DND-41 (cell line): ENCODE results near the gene BLCAP.

Experiments
- ATAC-seq: fragments of 200-7000 bp; cut with Tn5 transposase; 3 replicates; pipeline ENCODE4 v1.9.1; 2021; ENCODE audit warnings: low read depth; ENCODE audit not compliant: insufficient read depth
- DNase-seq: peaks from one replicate; pipeline ENCODE4 v3.0.0-alpha.2; 2020
- H2AFZ ChIP-seq: 2 replicates; pipeline ENCODE4 v1.6.0; 2012; ENCODE audit warnings: low read depth, low read length
- H3K27ac ChIP-seq: 2 replicates; pipeline ENCODE4 v1.5.1; 2012; ENCODE audit warnings: low read length, inconsistent platforms
- H3K27me3 ChIP-seq: fragments of 200-600 bp; sonication (generic); 2 replicates; pipeline ENCODE4 v1.6.0; 2012; ENCODE audit warnings: low read length, mild to moderate bottlenecking, inconsistent platforms; ENCODE audit not compliant: insufficient read depth, poor library complexity
- H3K36me3 ChIP-seq: 2 replicates; pipeline ENCODE4 v1.5.1; 2012; ENCODE audit warnings: low read length, inconsistent platforms; ENCODE audit not compliant: insufficient read depth
- H3K4me1 ChIP-seq: 2 replicates; pipeline ENCODE4 v1.5.1; 2012; ENCODE audit warnings: mild to moderate bottlenecking, low read length; ENCODE audit not compliant: insufficient read depth
- H3K4me2 ChIP-seq: 2 replicates; pipeline ENCODE4 v1.6.0; 2012; ENCODE audit warnings: mild to moderate bottlenecking, moderate library complexity, low read length, inconsistent platforms; ENCODE audit not compliant: insufficient read depth
- H3K4me3 ChIP-seq, 2 experiments: fragments of 200-600 bp in 1 of 2; shearing (Covaris generic) in 1 of 2; 2 replicates each; pipeline ENCODE4 v1.5.1; 2012 to 2016; ENCODE audit warnings: inconsistent platforms in 2 of 2, low read length in 2 of 2, mild to moderate bottlenecking in 2 of 2, low read depth in 1 of 2, moderate library complexity in 1 of 2
- H3K79me2 ChIP-seq: 2 replicates; pipeline ENCODE4 v1.6.0; 2012; ENCODE audit warnings: low read length, inconsistent platforms; ENCODE audit not compliant: insufficient read depth
- H3K9ac ChIP-seq: 2 replicates; pipeline ENCODE4 v1.6.0; 2012; ENCODE audit warnings: low read depth, mild to moderate bottlenecking, inconsistent platforms, low read length, moderate library complexity
- H3K9me3 ChIP-seq: 2 replicates; pipeline ENCODE4 v1.5.1; 2012; ENCODE audit warnings: low read length, moderate library complexity, mild to moderate bottlenecking, inconsistent platforms; ENCODE audit not compliant: insufficient read depth, severe bottlenecking
- H4K20me1 ChIP-seq: 2 replicates; pipeline ENCODE4 v1.6.0; 2012; ENCODE audit warnings: low read length; ENCODE audit not compliant: insufficient read depth
- EZH2 ChIP-seq: IDR thresholded peaks from 3 replicates; pipeline ENCODE4 v1.6.1; 2012; ENCODE audit warnings: borderline replicate concordance, low read depth, mild to moderate bottlenecking, moderate library complexity, low read length, inconsistent platforms; ENCODE audit not compliant: severe bottlenecking
- TF ChIP-seq, protein P1 (sequence below): IDR thresholded peaks from 2 replicates; pipeline ENCODE4 v1.5.1; 2012; ENCODE audit warnings: borderline replicate concordance, low read length, moderate library complexity, mild to moderate bottlenecking; ENCODE audit not compliant: poor library complexity, severe bottlenecking; ENCODE audit errors: extremely low read depth

BLCAP gene

DNA sequence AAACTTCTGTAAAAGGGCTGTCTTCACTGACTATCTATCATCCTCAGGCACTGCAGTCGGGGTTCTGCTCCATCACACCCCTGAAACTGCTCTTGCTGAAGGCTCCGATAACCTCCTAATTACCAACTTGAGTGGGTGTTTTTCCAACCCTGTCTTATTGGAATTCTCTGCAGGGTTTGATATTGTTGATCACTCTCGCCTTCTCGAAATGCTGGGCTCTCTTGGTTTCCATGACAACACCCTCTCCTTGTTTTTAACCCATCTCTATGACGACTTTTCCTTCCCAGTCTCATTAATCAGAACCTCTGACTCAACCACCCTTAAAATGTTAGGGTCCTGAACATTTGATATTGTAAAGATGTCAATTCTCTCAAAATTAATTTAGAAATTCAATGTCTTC is 46.1 kb downstream of the BLCAP start:
- Histone ChIP-seq H4K20me1 (no peaks in the 10 kb centered on the region), H3K4me3 (no peak overlapping the region), H3K27ac (no peak overlapping the region), H3K4me1 (no peaks in the 10 kb centered on the region), H3K4me2 (no peak overlapping the region), H3K27me3 (peaks cover 5% of the 10 kb centered on the region), H3K9me3 (no peaks in the 10 kb centered on the region), H3K36me3 (no peaks in the 10 kb centered on the region), H2AFZ (no peak overlapping the region), H3K9ac (no peak overlapping the region), H3K79me2 (no peaks in the 10 kb centered on the region)
- no peak for TF ChIP-seq EZH2
- TF ChIP-seq, protein P1, sequence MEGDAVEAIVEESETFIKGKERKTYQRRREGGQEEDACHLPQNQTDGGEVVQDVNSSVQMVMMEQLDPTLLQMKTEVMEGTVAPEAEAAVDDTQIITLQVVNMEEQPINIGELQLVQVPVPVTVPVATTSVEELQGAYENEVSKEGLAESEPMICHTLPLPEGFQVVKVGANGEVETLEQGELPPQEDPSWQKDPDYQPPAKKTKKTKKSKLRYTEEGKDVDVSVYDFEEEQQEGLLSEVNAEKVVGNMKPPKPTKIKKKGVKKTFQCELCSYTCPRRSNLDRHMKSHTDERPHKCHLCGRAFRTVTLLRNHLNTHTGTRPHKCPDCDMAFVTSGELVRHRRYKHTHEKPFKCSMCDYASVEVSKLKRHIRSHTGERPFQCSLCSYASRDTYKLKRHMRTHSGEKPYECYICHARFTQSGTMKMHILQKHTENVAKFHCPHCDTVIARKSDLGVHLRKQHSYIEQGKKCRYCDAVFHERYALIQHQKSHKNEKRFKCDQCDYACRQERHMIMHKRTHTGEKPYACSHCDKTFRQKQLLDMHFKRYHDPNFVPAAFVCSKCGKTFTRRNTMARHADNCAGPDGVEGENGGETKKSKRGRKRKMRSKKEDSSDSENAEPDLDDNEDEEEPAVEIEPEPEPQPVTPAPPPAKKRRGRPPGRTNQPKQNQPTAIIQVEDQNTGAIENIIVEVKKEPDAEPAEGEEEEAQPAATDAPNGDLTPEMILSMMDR = no peak
- DNase-seq (no peak), ATAC-seq (no peak)

DNA sequence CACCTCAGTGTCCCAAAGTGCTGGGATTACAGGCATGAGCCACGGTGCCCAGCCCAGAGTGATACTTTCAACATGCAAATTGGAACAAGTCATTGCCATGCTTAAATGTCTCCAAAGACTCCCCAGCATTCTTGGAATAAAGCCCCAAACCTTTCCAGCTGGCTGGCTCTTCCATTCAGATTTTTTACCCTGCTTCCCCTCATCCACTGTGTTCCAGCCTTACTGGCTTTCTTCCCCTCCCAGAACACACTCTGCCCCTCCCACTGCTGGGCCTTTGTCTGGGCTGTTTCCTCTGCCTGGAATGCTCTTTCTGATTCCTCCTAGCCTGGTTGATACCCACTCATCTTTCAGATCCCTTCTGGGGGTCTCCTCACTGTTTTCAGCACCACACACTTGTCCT is 46.8 kb downstream of the BLCAP start:
- Histone ChIP-seq H4K20me1 (no peaks in the 10 kb centered on the region), H3K9ac (no peak overlapping the region), H3K4me2 (no peak overlapping the region), H3K4me3 (no peak overlapping the region), H3K4me1 (no peaks in the 10 kb centered on the region), H3K27ac (no peak overlapping the region), H3K79me2 (no peaks in the 10 kb centered on the region), H2AFZ (no peak overlapping the region), H3K27me3 (peaks cover 5% of the 10 kb centered on the region), H3K36me3 (no peaks in the 10 kb centered on the region), H3K9me3 (no peaks in the 10 kb centered on the region)
- TF ChIP-seq, protein P1 = no peak
- TF ChIP-seq EZH2 = no peak
- DNase-seq (no peak), ATAC-seq (no peak)

DNA sequence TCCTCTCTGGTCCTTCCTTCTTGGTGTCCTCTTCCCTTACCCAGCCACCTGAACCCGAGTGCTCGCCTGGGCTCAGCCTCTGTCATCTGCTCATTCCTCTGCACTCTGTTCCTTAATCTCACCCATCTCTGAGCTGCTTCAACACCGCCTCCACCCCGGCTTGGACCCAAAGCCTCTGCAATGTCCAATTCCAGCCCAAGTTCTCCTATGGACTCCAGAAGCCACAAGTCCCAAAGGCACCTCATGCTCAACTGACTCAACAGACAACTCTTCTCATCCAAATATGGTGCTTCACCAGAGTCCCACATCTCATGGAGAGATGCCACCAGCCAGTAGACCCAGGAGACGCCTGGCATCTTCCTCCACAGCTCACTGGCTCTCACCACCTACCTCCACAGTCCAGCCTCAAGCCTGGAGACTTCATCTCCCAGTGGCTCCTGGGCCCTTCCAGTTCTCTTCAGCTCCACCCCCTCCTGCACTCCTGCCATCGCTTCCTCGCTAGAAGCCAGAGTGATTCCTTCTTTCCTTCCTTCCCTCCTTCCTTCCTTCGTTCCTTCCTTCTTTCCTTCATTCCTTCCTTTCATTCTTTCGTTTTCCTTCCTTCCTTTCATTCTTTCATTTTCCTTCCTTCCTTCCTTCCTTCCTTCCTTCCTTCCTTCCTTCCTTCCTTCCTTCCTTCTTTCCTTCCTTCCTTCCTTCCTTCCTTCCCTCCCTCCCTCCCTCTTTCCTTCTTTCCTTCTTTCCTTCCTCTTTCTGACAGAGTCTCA is 47.6 kb downstream of the BLCAP start:
- DNase-seq (no peak), ATAC-seq (no peak)
- Histone ChIP-seq H3K4me2 (no peak overlapping the region), H3K4me1 (no peaks in the 10 kb centered on the region), H3K27ac (no peak overlapping the region), H3K9me3 (no peaks in the 10 kb centered on the region), H3K36me3 (no peaks in the 10 kb centered on the region), H3K79me2 (no peaks in the 10 kb centered on the region), H3K9ac (no peak overlapping the region), H3K4me3 (no peak overlapping the region), H2AFZ (no peak overlapping the region), H4K20me1 (no peaks in the 10 kb centered on the region), H3K27me3 (peaks cover 5% of the 10 kb centered on the region)
- TF ChIP-seq, protein P1 = no peak
- TF ChIP-seq EZH2 = no peak
